NCI-H1930 (cell line): Measurements from ENCODE around the gene EXD3.
"Not testable (repeated sequence)": the region's sequence is repeated elsewhere in the genome, so short reads cannot be mapped to it uniquely, and the experiment has no call there.

Experiments used
- DNase-seq, 2 experiments: peaks; one replicate each; lab custom pipeline; 2025; lab: John Stamatoyannopoulos, UW

The EXD3 gene, protein sequence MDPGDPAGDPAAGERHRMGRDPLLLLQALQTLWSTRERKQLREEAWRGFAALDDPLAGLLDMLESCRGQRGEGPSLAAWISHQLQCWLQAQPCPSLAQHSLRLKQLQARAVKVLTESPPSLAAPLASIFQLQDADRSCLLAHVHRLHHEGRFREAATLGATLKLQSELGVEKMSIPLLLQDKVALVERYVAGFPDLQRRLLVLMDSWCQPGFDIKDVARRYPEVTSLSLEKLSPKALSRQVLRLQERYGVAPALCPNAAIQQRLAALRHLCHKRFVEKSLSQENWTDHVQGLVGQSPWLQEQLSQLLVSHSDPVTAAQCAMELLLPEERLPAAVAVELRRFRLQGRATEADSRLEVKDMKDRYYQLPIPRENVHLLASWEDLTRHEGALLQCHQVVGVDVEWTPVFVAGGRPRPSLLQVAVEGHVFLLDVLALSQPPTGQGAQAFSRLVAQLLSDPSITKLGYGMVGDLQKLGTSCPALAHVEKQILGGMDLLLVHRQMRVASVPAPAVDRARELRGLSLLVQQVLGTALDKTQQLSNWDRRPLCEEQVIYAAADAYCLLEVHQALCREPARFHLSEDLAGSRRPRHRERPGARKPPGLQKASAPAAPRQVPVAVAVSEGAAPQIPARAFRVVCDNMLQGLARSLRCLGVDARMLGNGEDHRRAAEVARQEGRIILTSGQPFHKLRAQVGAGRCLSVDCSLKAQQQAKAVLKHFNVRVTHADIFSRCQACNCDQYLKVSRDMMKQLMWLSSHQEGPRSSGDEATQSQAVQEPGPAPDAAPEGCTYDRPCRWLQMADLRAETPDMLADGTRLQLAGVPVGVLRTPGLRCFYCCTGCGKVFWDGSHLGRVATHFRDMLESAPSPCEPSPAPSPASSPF

DNA sequence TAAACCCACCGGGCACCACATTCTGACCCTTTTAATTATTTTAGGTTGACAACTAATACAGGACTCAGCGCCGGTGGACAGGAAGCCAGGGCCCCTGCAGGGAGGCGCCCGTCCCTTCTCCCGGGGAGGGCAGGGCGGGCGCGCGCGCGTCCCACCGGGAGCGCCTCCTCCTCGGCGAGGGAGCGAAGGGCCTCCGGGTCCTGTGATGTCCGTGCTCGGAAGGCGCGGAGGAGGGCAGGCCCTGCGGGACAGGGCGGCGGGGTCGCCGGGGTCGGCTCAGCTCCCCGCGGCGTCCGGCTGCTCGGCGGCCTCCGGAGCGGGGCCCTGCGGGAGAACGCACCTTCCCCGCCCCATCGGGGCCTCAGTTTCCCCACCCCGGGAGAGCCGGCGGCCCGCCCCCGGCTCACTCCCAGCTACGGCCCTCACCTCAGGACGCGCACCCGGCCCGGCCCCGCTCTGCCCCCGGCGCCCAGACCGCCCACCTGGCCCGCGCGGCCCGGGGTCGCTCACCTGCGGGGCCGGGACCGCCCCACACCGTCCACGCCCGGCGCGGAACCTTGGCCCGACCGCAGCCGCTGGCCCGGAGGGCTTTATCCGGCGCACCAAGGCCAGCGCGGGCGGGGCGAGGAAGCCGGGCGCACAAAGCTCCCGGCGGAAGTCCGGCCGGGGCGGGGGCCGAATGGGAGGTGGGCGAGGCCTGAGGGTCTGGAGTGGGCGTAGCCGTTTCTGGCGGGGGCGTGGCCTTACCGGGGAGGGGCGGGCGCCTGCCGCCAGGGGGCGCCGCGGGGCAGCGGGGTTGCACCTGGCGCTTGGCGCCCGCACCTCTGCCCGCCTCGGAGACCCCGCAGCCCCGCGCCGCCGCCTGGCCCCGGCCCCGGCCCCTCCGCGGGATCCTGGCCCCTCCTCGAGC, at the start of gene EXD3, which contains the start of gene NOXA1:
Gene EXD3 (minus strand): TSS at position 559 of the 910 bp plus-strand sequence. CDS start 27,805 bp downstream, outside the sequence.
Gene NOXA1 (plus strand): TSS at position 790 of the 910 bp plus-strand sequence. CDS start 137 bp downstream, outside the sequence.
- DNase-seq, result peak; percentile 91 to 96

DNA sequence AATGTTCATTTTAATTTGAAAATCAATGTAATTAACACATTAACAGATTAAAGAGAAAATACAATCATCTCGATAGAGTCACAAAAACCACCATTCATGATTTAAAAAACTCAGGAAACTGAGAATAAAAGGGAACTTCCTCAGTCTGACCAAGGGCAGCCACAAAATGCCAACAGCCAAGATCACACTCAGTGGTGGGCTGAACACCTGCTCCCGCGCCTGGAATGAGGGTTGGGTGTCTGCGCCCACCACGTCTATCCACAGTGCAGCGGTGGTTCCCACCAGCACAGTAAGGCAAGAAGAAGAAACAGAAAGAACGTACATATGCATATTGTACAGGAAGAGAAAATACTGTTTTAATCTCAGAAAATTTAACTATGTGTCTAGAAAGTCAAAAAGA, 47.8 kb upstream of the EXD3 start:
- DNase-seq, result no peak

DNA sequence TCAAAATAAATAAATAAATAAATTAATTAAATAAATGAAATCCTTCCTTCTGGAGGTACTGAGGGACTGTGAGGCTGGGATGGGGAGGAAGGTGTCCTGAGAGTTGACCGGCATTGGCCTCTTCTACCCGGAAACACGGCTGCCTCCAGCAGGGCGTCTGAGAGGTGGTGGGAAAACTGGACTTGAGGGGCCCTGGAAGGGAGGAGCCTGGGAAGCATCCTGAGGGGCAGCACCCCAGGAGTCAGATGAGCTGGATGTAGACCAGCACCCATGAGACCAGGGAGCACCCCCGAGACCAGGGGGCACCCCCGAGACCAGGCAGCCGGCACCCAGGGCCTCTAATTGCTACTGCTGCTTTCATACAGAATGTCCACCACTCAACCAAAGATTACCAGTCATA, 44.9 kb upstream of the EXD3 start:
- DNase-seq, result no peak

DNA sequence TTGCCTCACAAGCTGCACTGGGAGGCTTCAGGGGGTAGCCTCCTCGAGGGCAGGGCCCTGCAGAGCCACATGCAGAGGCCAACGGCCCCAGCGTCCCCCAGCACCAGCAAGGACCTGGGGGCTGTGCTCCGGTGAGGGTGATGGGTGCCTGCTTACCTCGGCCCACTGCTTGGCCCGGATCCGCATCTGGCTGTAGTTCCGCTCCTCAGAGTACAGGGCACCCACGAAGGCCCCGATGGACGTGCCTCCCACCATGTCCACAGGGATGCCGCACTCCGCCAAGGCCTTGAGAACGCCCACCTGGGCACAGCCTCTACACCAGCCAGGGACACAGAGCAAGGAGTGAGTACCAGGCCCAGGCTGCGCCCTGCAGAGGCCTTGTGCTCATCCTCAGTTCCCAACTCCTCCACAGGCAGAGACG, 44.2 kb upstream of the EXD3 start:
- no peak for DNase-seq

DNA sequence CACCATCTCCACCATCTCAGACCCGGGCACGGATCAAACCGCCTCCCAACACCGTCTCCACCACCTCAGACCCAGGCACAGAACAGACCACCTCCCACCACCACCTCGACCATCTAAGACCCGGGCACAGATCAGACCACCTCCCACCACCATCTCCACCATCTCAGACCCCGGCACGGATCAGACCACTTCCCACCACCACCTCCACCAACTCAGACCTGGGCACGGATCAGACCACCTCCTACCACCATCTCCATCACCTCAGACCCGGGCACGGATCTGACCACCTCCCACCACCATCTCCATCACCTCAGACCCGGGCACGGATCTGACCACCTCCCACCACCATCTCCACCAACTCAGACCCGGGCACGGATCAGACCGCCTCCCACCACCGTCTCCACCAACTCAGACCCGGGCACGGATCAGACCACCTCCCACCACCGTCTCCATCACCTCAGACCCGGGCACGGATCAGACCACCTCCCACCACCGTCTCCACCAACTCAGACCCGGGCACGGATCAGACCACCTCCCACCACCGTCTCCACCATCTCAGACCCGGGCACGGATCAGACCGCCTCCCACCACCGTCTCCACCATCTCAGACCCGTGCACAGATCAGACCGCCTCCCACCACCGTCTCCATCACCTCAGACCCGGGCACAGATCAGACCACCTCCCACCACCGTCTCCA, 43.6 kb upstream of the EXD3 start:
- DNase-seq, result not testable (repeated sequence)

DNA sequence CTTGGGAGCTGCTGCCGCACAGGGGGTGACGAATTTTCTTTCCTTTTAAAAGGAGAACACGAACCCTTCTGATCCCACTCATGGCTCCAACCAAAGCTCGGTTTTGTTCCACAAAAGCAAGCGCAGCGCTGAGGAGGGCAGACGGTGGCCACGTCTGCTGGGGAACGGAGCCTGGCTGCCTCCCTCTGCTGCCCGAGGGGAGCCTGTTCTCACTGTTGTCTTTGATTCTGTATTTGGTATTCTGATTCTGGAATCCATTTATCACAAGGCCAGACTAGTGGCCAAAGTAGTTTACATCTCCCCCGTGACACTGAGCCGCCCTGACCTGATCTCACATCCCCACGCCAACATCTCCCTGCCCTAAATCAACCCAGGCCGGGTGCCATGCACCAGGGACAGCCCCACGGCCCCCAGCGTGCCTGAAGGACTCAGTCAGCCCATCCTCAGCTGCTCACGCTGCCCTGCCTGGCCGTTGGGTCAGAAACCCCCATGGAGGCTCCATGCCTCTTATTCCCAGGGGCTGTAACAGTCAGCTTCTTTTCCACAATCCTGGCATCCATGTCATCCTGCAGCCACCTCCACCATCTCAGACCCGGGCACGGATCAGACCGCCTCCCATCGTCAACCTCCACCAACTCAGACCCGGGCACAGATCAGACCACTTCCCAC, 42.9 kb upstream of the EXD3 start:
- DNase-seq, result no peak

DNA sequence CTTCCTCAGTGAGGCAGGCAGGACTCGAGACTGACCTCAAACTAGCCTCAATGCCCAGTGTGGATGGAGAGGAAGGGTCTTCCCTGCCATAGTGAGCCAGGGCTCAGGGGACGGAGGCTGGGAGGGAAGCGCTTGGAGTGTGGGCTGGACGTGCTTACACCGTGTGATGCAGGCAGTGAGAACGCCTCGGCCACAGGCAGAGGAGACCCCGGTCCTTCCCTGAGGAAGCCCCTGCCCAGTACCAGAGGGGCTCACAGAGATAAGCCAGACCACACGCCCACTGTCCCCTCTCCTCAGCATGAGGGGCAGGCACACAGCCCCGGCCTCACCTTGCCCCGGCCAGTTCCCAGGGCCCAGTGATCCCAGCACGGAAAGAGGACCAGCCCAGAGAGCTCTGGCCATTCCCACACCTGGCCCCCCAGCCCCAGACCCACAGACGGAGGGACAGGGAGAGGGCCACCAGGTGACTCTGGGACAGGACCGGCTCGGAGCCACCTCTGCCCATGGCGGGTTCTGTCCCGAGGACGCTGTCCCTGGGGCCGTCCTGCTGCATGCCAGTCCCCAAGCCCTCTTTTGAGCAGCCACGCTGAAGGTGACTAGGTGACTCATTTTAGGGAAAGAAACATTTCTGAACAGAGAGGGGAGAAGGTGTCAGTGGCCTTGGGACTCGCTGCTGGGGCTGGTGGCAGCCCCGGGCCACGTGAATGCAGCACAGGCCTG, 42.2 kb upstream of the EXD3 start:
- DNase-seq, result no peak

DNA sequence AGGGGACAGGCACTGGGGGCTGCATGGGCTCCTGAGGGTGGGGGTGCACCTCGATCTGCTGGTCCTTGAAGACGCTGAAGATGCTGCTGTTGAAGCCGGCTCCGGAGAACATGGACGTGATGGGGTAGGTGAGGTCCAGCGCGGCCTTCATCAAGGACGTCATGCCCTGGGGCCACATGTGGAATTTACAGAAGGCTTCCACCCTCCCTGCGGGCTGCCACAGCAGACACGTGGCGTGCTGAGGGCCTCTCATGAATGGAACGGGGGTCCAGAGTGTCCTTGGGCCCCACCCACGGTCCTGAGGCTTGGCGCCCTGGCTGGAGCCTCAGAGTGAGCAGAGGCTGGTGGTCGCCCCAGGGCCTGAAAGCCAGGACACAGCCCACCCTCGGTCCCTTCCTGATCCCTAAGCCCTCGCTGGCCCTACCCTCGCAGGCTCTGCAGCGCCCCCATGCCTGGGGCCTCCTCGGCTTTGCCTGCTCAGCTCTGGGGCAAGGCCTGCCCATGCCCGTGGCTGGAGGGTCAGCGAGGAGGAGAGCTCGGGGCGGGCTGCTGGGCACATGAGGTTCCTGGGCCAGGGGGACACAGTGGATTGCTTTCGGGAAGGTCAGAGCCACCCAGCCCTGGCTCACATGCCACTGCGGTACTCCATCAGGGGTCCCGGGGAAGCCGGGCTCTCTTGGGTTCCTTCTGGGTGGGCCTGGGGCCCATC, 41.5 kb upstream of the EXD3 start:
- DNase-seq, result no peak

DNA sequence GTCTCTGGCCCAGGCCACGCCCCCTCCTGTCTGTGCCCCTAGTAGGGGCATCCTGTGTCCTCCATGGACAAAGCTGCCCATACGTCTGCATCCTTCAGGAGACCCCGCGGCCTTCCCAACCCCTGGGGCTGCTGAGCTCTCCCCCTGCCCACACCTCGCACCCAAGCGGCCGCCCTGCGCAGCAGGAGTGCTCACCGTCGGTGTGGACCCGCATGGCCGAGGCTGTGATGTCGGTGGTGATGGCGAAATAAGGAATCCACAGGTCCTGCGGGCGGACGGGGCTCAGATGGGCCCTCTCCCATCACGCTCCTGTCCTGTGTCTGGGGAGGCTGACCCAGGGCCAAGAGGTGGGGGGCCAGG, 40.9 kb upstream of the EXD3 start:
- no peak for DNase-seq

DNA sequence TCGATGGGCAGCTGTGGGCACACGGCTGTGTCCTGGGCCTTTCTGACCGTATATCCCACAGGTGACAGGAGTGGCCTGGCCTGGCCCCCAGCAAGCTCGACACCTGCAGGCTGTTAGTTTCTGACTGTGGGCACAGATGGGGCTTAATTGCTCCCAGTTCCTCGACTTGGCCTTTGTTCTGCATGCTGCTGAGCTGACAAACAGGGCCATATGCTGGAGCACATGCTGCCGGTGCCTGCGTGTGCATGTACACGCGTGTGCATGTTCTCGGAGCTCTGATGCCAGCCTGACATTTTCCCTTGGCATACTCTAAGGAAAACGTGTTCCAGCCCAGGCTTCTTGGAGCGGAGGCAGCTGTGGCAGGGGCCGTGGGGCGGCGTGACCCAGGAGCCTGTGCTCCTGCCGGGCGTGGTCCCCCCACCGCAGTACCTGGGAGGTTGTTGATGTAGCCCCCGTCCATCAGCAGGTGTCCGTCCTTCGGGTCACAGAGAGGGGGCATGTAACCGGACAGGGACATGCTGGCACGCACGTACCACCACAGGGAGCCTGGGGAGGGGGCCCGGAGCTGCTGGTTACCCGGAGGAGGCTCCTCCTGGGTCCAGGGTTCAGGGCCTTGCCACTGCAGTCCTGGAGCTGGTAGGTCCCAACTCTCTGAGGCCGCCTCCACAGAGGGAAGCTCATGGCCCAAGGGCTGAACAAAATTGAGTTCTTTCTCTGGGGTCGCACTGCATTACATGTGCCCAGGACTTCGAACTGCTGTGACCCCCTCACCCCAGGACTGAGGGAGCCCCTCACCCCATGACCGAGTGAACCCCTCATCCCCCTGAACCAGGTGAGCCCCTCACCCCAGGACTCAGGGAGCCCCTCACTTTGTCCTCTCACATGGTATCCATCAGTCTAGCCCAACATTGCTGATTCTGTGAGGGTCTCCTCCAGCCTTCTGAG, 40.3 kb upstream of the EXD3 start:
- no peak for DNase-seq

DNA sequence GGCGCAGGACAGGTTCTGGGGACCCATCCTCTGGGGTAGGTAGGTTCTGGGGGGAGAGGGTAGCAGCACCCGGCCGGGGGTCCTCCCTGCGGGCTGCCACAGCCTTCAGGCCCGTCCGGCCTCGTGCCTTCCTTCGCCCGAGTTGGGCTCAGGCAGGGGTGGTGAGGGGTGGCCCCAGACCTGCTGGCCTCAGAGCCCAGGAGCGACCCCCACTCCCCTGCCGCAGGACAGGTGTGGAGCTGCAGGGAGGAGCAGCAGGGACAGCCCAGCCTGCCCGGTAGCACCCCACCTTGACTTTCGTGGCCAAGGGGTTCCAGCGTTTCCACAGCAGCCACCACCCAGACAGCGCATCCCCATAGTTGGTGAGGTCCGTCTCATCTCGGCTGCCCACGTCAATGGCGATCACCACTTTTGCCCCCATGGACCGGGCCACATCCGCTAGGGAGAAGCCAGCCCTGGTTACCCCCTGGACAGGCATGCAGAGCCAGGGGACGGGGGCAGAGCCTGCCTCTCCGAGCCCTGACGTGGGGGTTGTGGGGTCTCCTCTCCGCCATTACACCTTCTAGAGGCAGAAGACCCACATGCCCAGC, 39.5 kb upstream of the EXD3 start:
- no peak for DNase-seq

DNA sequence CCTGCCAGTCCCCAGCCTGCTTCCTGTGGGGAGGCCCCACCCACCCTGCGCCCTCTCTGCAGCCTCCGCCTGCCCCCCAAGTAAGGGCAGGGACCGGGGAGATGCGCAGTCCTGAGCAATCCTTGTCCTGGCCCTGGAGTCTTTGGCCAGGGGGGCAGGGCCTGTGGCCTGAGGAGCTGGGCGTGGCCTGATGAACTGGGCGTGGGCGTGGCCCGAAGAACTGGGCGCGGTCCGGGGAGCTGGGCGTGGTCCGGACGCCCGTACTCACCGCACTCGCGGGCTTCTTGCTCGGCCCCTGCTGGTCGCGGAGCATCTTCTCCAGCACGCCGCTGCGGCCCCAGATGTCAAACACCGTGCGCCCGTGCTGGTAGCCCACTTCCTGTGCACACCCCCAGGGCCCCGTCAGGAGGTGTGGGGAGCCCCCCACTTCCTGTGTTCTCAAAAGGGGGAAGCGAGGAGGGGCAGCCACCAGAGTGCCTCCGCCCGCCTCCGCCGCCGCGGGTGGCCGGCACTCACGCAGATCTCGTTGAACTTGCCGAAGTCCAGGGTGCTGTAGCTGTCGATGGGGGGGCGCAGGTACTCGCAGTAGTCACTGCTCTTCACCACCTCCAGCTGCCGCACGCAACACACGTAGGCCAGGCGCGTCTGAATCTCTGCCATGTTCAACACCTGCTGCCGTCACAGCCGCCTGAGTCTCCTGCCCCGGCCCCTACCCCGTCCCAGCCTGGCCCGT, 38.9 kb upstream of the EXD3 start:
- DNase-seq, result no peak

DNA sequence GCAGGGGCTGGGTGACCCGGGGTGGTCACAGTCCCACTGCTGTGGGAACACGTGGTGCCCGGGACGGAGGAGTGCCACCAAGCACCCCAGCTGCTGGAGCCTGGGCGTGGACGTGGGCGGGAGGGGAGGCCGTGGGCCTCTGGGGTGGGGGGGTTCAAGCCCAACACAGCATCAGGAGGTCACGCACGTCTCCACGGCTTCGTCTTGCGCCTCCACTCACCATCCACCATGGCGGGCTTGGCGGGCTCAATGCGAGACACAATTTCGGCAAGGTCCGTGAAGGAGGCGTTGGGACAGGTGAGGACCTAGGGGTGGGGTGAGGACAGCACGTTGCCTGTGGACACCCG, 38.3 kb upstream of the EXD3 start:
- DNase-seq, result no peak

DNA sequence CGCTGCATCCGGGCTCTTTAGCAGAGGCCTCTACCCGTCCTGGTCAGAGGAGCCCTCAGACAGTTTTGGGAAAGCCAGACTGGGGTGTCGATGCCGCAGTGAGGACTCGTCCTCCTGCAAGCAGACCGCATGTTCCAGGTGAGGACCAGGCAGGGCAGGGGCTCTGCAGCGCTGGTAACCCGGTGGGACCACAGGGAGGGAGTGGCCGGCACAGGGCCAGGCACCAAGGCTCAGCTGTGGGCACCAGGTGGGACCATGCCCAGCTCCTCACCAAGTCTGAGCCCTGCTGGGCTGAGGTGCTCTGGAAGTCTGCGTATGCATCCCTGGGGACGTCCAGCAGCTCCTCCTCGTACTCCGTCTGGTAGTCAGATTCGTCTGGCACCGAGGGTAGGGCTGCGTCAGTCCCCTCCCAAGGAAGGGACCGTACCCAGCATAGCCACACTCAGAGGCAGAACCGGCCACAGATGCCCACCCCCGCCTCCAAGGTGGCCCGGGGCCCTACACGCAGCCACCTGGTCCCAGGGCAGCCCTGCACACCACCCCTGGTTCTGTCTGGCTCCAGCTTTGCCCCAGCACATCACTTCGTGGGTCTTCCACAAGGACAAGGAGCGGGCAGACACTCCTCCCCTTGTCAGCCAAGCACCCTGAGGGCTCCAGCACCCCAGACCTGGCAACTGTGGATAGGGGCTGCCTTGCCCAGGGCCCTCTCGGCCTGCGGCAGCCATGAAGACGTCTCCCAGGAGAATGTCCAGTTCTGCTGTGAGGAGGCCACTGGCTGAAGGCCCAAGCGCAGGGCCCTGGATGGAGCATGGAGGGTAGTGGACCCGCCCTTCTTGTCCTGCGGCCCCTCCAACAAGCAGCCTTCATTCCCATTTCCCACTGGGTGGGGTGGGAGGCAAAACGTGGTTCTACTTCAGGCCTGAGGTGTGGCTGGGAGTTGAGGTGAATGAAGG, 37.7 kb upstream of the EXD3 start:
- DNase-seq, result no peak

DNA sequence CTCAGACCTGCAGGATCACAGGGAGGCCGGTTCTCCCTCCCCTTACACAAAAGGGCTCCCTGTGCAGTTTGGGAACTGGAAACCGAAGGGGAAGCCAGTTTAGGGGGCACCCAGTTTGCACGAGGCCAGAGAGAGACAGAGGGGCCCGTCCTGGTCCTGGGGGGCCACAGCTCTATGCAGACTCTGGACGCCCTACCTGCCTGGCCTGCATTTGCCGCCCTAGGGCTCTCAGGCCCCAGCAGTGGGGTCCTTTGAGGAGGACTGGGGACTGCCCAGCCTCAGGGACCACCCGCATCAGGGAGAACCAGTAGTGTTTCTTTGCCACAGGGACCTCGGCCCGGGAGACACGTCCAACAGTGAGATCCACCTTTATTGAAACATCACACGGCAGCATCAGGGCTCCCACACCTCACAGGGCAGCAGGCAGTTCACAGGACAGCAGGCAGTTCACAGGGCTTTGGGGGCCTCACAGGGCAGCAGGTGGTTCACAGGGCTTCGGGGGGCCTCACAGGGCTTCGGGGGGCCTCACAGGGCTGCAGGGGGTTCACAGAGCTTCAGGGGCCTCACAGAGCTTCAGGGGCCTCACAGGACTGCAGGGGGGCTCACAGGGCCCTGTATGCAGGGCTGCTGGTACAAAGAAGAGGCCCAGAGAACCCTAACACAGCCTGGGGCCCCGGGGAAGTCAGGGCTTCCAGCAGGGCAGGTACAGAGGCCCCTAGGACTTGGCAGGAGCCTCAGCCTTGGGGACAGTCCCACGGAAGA, 36.8 kb upstream of the EXD3 start:
- DNase-seq, result no peak
